Stimulated activated CD8-positive, alpha-beta memory T cell treated with anti-CD3 and anti-CD28 coated beads, Interleukin-4, amount 100 ng/mL, for 1 hour (primary cell): ENCODE results near the gene RRBP1.
"Not testable (repeated sequence)": the region's sequence is repeated elsewhere in the genome, so short reads cannot be mapped to it uniquely, and the experiment has no call there.

Source experiments
- DNase-seq, 2 donors: peaks; one replicate each; pipeline ENCODE4 v3.0.0-alpha.2; 2020; ENCODE audit warnings: low read depth in 2 of 2, low spot score in 1 of 2

Gene RRBP1

GRCh38 chr20:17708675-17709360 is 26.8 kb upstream of the RRBP1 start:
- no peak for DNase-seq

- not testable (repeated sequence) for DNase-seq
Measured at GRCh38 chr20:17707951-17708350, 25.9 kb upstream of the RRBP1 start.

GRCh38 chr20:17706632-17707031 is 24.6 kb upstream of the RRBP1 start:
- DNase-seq = no peak

- no peak for DNase-seq
Measured at GRCh38 chr20:17705916-17706315, 23.9 kb upstream of the RRBP1 start.

- DNase-seq = no peak
Measured at GRCh38 chr20:17704589-17705317, 22.7 kb upstream of the RRBP1 start.

- no peak for DNase-seq
Measured at GRCh38 chr20:17701826-17702225, 19.8 kb upstream of the RRBP1 start.

- DNase-seq = no peak
Measured at GRCh38 chr20:17700637-17701036, 18.6 kb upstream of the RRBP1 start.

- no peak for DNase-seq
Measured at GRCh38 chr20:17699931-17700351, 17.9 kb upstream of the RRBP1 start, which contains the start of gene BANF2. BANF2 (plus strand) TSS chr20:17699966; CDS start chr20:17725026, 25,060 bp downstream.

- no peak for DNase-seq
Measured at GRCh38 chr20:17698384-17698783, 16.3 kb upstream of the RRBP1 start.

GRCh38 chr20:17697171-17697570 is 15.1 kb upstream of the RRBP1 start:
- DNase-seq = no peak

GRCh38 chr20:17696287-17696686 is 14.2 kb upstream of the RRBP1 start:
- DNase-seq = no peak

- DNase-seq = no peak
Measured at GRCh38 chr20:17694767-17695166, 12.7 kb upstream of the RRBP1 start.

- DNase-seq = no peak
Measured at GRCh38 chr20:17693444-17694001, 11.5 kb upstream of the RRBP1 start.

- DNase-seq = no peak
Measured at GRCh38 chr20:17691758-17692157, 9.7 kb upstream of the RRBP1 start.

- DNase-seq = no peak
Measured at GRCh38 chr20:17690144-17690543, 8.1 kb upstream of the RRBP1 start.

- no peak for DNase-seq
Measured at GRCh38 chr20:17688965-17689364, 6.9 kb upstream of the RRBP1 start.

GRCh38 chr20:17687800-17688199 is 5.8 kb upstream of the RRBP1 start:
- no peak for DNase-seq

- no peak for DNase-seq
Measured at GRCh38 chr20:17685168-17685567, 3.1 kb upstream of the RRBP1 start.

- no peak for DNase-seq
Measured at GRCh38 chr20:17684077-17684888, 2.2 kb upstream of the RRBP1 start.

GRCh38 chr20:17683218-17684076 is 1.4 kb upstream of the RRBP1 start:
- no peak for DNase-seq

GRCh38 chr20:17682889-17683198 is 802 bp upstream of the RRBP1 start:
- DNase-seq = no peak
